Measurements from ENCODE around the gene S100A8.

Gene S100A8

GRCh38 chr1:153390938-153391710 lies at the start of gene S100A8:
S100A8 (minus strand) TSS chr1:153391073; CDS start chr1:153390535, 538 bp downstream.
- TF ChIP-seq GATA2 (IDR thresholded peaks at IDR 0.05; ENCODE audit: low read depth, low read length) (no peak), GATA3 (IDR thresholded peaks at IDR 0.05; ENCODE audit: low read depth, low read length) (no peak)

GRCh38 chr1:153439273-153439672 lies 48.4 kb upstream of the S100A8 start:
- TF ChIP-seq GATA3 (IDR thresholded peaks at IDR 0.05; ENCODE audit: low read depth, low read length): no peak
- no peak for TF ChIP-seq GATA2 (IDR thresholded peaks at IDR 0.05; ENCODE audit: low read depth, low read length)

- no peak for TF ChIP-seq GATA2 (IDR thresholded peaks at IDR 0.05; ENCODE audit: low read depth, low read length)
- TF ChIP-seq GATA3 (IDR thresholded peaks at IDR 0.05; ENCODE audit: low read depth, low read length): no peak
These were observed 47.7 kb upstream of the S100A8 start for GRCh38 chr1:153438599-153438998.

- TF ChIP-seq GATA3 (IDR thresholded peaks at IDR 0.05; ENCODE audit: low read depth, low read length) (no peak), GATA2 (IDR thresholded peaks at IDR 0.05; ENCODE audit: low read depth, low read length) (no peak)
These were observed 46.4 kb upstream of the S100A8 start for GRCh38 chr1:153437236-153437635.

- TF ChIP-seq GATA3 (IDR thresholded peaks at IDR 0.05; ENCODE audit: low read depth, low read length) (no peak), GATA2 (IDR thresholded peaks at IDR 0.05; ENCODE audit: low read depth, low read length) (no peak)
These were observed 44.0 kb upstream of the S100A8 start for GRCh38 chr1:153434746-153435455.

- TF ChIP-seq GATA2 (IDR thresholded peaks at IDR 0.05; ENCODE audit: low read depth, low read length) (no peak), GATA3 (IDR thresholded peaks at IDR 0.05; ENCODE audit: low read depth, low read length) (no peak)
These were observed 42.2 kb upstream of the S100A8 start for GRCh38 chr1:153432874-153433681.

GRCh38 chr1:153431928-153432327 lies 41.1 kb upstream of the S100A8 start:
- no peak for TF ChIP-seq GATA3 (IDR thresholded peaks at IDR 0.05; ENCODE audit: low read depth, low read length)

- TF ChIP-seq GATA3 (IDR thresholded peaks at IDR 0.05; ENCODE audit: low read depth, low read length) (no peak), GATA2 (IDR thresholded peaks at IDR 0.05; ENCODE audit: low read depth, low read length) (no peak)
These were observed 40.6 kb upstream of the S100A8 start for GRCh38 chr1:153431427-153431826.

- TF ChIP-seq GATA3 (IDR thresholded peaks at IDR 0.05; ENCODE audit: low read depth, low read length): no peak
- TF ChIP-seq GATA2 (IDR thresholded peaks at IDR 0.05; ENCODE audit: low read depth, low read length): no peak
These were observed 40.1 kb upstream of the S100A8 start for GRCh38 chr1:153431002-153431401.

- TF ChIP-seq GATA3 (IDR thresholded peaks at IDR 0.05; ENCODE audit: low read depth, low read length): no peak
- no peak for TF ChIP-seq GATA2 (IDR thresholded peaks at IDR 0.05; ENCODE audit: low read depth, low read length)
These were observed 39.7 kb upstream of the S100A8 start for GRCh38 chr1:153430561-153430960.

- TF ChIP-seq GATA3 (IDR thresholded peaks at IDR 0.05; ENCODE audit: low read depth, low read length): no peak
- TF ChIP-seq GATA2 (IDR thresholded peaks at IDR 0.05; ENCODE audit: low read depth, low read length): no peak
These were observed 39.3 kb upstream of the S100A8 start for GRCh38 chr1:153430166-153430553.

- no peak for TF ChIP-seq GATA2 (IDR thresholded peaks at IDR 0.05; ENCODE audit: low read depth, low read length)
- no peak for TF ChIP-seq GATA3 (IDR thresholded peaks at IDR 0.05; ENCODE audit: low read depth, low read length)
These were observed 38.6 kb upstream of the S100A8 start for GRCh38 chr1:153429266-153430165.

- no peak for TF ChIP-seq GATA2 (IDR thresholded peaks at IDR 0.05; ENCODE audit: low read depth, low read length)
- TF ChIP-seq GATA3 (IDR thresholded peaks at IDR 0.05; ENCODE audit: low read depth, low read length): no peak
These were observed 37.9 kb upstream of the S100A8 start for GRCh38 chr1:153428791-153429190.

All from SH-SY5Y (cell line).